H1 (cell line): ENCODE data around the gene MPPED1. TPM values are rescaled to one million over a fixed set of nuclear protein-coding genes. Genes with fewer than 3 reads are reported as not detected.

ENCODE experiments used
- BRCA1 ChIP-seq: IDR thresholded peaks from 2 replicates; pipeline ENCODE4 v1.6.1; 2012; ENCODE audit warnings: low read depth, low read length, improper control_type of control experiment
- FOSL1 ChIP-seq: IDR thresholded peaks from 2 replicates; pipeline ENCODE4 v1.6.1; 2011; ENCODE audit warnings: mild to moderate bottlenecking, low read depth, low read length, moderate library complexity; ENCODE audit not compliant: insufficient read depth
- RXRA ChIP-seq: IDR thresholded peaks from 2 replicates; pipeline ENCODE4 v1.6.1; 2011; ENCODE audit warnings: low read depth, mild to moderate bottlenecking, low read length, moderate library complexity; ENCODE audit not compliant: insufficient read depth
- SIN3A ChIP-seq, 2 experiments: IDR thresholded peaks in 1 of 2; conservative IDR thresholded peaks in 1 of 2; 2 replicates each; pipeline ENCODE4 v1.6.1; 2011 to 2012; ENCODE audit warnings: low read length in 2 of 2, improper control_type of control experiment in 1 of 2, low read depth in 1 of 2, mild to moderate bottlenecking in 1 of 2
- SRF ChIP-seq: IDR thresholded peaks from 2 replicates; pipeline ENCODE4 v1.6.1; 2011; ENCODE audit warnings: mild to moderate bottlenecking, low read depth, low read length, moderate library complexity
- TCF12 ChIP-seq: IDR thresholded peaks from 2 replicates; pipeline ENCODE4 v1.6.1; 2011; ENCODE audit warnings: low read depth, mild to moderate bottlenecking, low read length
- TEAD4 ChIP-seq: IDR thresholded peaks from 2 replicates; pipeline ENCODE4 v1.6.1; 2012; ENCODE audit warnings: low read depth, low read length, inconsistent platforms, mixed read lengths
- ZNF274 ChIP-seq: IDR thresholded peaks from 2 replicates; pipeline ENCODE4 v1.7.0; 2012; ENCODE audit warnings: low read length, borderline replicate concordance; ENCODE audit errors: extremely low read depth
- polyA plus RNA-seq, 7 experiments: library from polyadenylated mRNA; depleted of rRNA in 3 of 7; stranded (reverse) in 5 of 7; unstranded in 2 of 7; fragments of >200 nt in 5 of 7; fragments of 200-250 nt in 2 of 7; gene quantifications; 1 replicate in 5 of 7; 2 replicates in 1 of 7; 4 replicates in 1 of 7; pipeline versions ENCODE4 v1.2.1 to v1.2.3, GENCODE V29; 2011 to 2013; ENCODE audit warnings: missing spikeins in 2 of 7, mixed read lengths in 2 of 7
- total RNA-seq: library from RNA; stranded (reverse); fragmentation: NEBNext Ultra II Directional; extraction: Animal tissue kit (Norgen Biotek cat#: 25700); gene quantifications from 2 replicates; pipeline ENCODE4 v1.2.1, GENCODE V29; 2021
- TF ChIP-seq, protein P1 (sequence below), 3 experiments: IDR thresholded peaks; 1 replicate in 2 of 3; 2 replicates in 1 of 3; pipeline versions ENCODE4 v1.5.1 to v1.6.1; 2011; ENCODE audit warnings: low read length in 3 of 3, mild to moderate bottlenecking in 3 of 3, inconsistent platforms in 2 of 3, low read depth in 1 of 3, moderate library complexity in 1 of 3; ENCODE audit not compliant: insufficient read depth in 1 of 3; ENCODE audit errors: control extremely low read depth in 1 of 3

The MPPED1 gene
- total and polyA plus RNA-seq, 2 of the 8 experiments (the other 6 are each of a cell fraction or from before 2014, with no cell fraction given), result 0.29 to 0.37 TPM

- TF ChIP-seq SIN3A (conservative IDR thresholded peaks at IDR 0.05 in 1 of 2, IDR thresholded peaks at IDR 0.05 in 1 of 2; ENCODE audit: low read depth in 1 of 2, low read length in 2 of 2) (no peak), TEAD4 (no peak), RXRA (no peak), BRCA1 (no peak), FOSL1 (no peak), SRF (no peak), ZNF274 (no peak), TCF12 (no peak)
- TF ChIP-seq, protein P1, sequence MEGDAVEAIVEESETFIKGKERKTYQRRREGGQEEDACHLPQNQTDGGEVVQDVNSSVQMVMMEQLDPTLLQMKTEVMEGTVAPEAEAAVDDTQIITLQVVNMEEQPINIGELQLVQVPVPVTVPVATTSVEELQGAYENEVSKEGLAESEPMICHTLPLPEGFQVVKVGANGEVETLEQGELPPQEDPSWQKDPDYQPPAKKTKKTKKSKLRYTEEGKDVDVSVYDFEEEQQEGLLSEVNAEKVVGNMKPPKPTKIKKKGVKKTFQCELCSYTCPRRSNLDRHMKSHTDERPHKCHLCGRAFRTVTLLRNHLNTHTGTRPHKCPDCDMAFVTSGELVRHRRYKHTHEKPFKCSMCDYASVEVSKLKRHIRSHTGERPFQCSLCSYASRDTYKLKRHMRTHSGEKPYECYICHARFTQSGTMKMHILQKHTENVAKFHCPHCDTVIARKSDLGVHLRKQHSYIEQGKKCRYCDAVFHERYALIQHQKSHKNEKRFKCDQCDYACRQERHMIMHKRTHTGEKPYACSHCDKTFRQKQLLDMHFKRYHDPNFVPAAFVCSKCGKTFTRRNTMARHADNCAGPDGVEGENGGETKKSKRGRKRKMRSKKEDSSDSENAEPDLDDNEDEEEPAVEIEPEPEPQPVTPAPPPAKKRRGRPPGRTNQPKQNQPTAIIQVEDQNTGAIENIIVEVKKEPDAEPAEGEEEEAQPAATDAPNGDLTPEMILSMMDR (IDR thresholded peaks at IDR 0.05; ENCODE audit: control extremely low read depth in 1 of 3, insufficient read depth in 1 of 3, low read depth in 1 of 3, low read length in 3 of 3), result no peak
These were observed 33.7 kb upstream of the MPPED1 start (continued) for GRCh38 chr22:43377896-43378704.
